GM23248 (cell line): Measurements from ENCODE around the gene AKR1B15. TPM values are rescaled to one million over a fixed set of nuclear protein-coding genes. Genes with fewer than 3 reads are reported as not detected.

ENCODE experiments used
- DNase-seq: peaks from one replicate; pipeline ENCODE4 v3.0.0-alpha.2; 2015
- H2AFZ ChIP-seq: fragments of 200-600 bp; sonication (generic); 2 replicates; pipeline ENCODE4 v1.6.1; 2016; ENCODE audit warnings: antibody characterized with exemption
- H3F3A ChIP-seq: fragments of 200-600 bp; sonication (generic); 2 replicates; pipeline ENCODE4 v1.6.1; 2016; ENCODE audit warnings: mild to moderate bottlenecking, antibody characterized with exemption, mixed run types; ENCODE audit not compliant: insufficient read depth
- H3K27ac ChIP-seq: fragments of 200-600 bp; sonication (generic); 2 replicates; pipeline ENCODE4 v1.5.1; 2016; ENCODE audit warnings: mild to moderate bottlenecking
- H3K27me3 ChIP-seq: fragments of 200-600 bp; sonication (generic); replicated peaks from 2 replicates; pipeline ENCODE4 v1.6.1; 2016; ENCODE audit warnings: mild to moderate bottlenecking; ENCODE audit not compliant: insufficient read depth
- H3K36me3 ChIP-seq: fragments of 200-600 bp; sonication (generic); 2 replicates; pipeline ENCODE4 v1.6.1; 2016; ENCODE audit warnings: low read depth, mild to moderate bottlenecking
- H3K4me1 ChIP-seq: fragments of 200-600 bp; sonication (generic); 2 replicates; pipeline ENCODE4 v1.6.1; 2016; ENCODE audit warnings: mild to moderate bottlenecking; ENCODE audit not compliant: insufficient read depth
- H3K4me2 ChIP-seq: fragments of 200-600 bp; sonication (generic); one replicate; pipeline ENCODE4 v1.6.1; 2016; ENCODE audit warnings: mild to moderate bottlenecking; ENCODE audit not compliant: unreplicated experiment
- H3K4me3 ChIP-seq: fragments of 200-600 bp; sonication (generic); 2 replicates; pipeline ENCODE4 v1.5.1; 2016; ENCODE audit warnings: mild to moderate bottlenecking
- H3K79me2 ChIP-seq: fragments of 200-600 bp; sonication (generic); 2 replicates; pipeline ENCODE4 v1.6.1; 2016; ENCODE audit warnings: mild to moderate bottlenecking; ENCODE audit not compliant: insufficient read depth
- H3K9ac ChIP-seq: fragments of 200-600 bp; sonication (generic); 2 replicates; pipeline ENCODE4 v1.6.1; 2016; ENCODE audit warnings: mild to moderate bottlenecking
- H3K9me2 ChIP-seq: fragments of 200-600 bp; sonication (generic); 2 replicates; pipeline ENCODE4 v1.6.1; 2016; ENCODE audit warnings: mixed run types, mild to moderate bottlenecking, moderate library complexity; ENCODE audit not compliant: insufficient read depth
- H3K9me3 ChIP-seq: fragments of 200-600 bp; sonication (generic); one replicate; pipeline ENCODE4 v1.6.1; 2017; ENCODE audit warnings: low read depth
- H4K20me1 ChIP-seq: fragments of 200-600 bp; sonication (generic); 2 replicates; pipeline ENCODE4 v1.6.0; 2016; ENCODE audit not compliant: insufficient read depth
- EZH2 ChIP-seq: fragments of 200-600 bp; sonication (generic); IDR thresholded peaks from 2 replicates; pipeline ENCODE4 v1.6.1; 2018; ENCODE audit warnings: antibody characterized with exemption, mild to moderate bottlenecking; ENCODE audit not compliant: insufficient read depth, poor library complexity, severe bottlenecking
- EZH2phosphoT487 ChIP-seq: fragments of 200-600 bp; sonication (generic); IDR thresholded peaks from 2 replicates; pipeline ENCODE4 v1.6.1; 2018; ENCODE audit warnings: antibody characterized with exemption, moderate library complexity, mild to moderate bottlenecking, low read depth; ENCODE audit not compliant: insufficient read depth
- WGBS, 2 experiments: methylation state at CpG; one replicate each; pipeline ENCODE4 v1.1.6; 2015 to 2017; ENCODE audit warnings: low lambda C conversion rate in 2 of 2, low coverage in 1 of 2; ENCODE audit errors: missing lambda C conversion rate in 2 of 2; 5-methylcytosine and 5-hydroxymethylcytosine counted together
- in situ Hi-C: fragments of 300-500 bp; cut with MboI; formaldehyde crosslinking; loops from 2 replicates; pipeline ENCODE4 v1.15.0; 2020
- polyA plus RNA-seq: library from polyadenylated mRNA; unstranded; fragments of >200 nt; fragmentation: Nextera tagmentation; extraction: Ambion mirVana; gene quantifications from 2 replicates; pipeline ENCODE4 v1.2.1, GENCODE V29; 2016
- total RNA-seq: library from RNA; depleted of rRNA; stranded (reverse); fragments of >200 nt; shearing (Covaris generic); gene quantifications from 2 replicates; pipeline ENCODE4 v1.2.3, GENCODE V29; 2014

The AKR1B15 gene
- total and polyA plus RNA-seq, 2 experiments from 2014 or later: not detected

DNA sequence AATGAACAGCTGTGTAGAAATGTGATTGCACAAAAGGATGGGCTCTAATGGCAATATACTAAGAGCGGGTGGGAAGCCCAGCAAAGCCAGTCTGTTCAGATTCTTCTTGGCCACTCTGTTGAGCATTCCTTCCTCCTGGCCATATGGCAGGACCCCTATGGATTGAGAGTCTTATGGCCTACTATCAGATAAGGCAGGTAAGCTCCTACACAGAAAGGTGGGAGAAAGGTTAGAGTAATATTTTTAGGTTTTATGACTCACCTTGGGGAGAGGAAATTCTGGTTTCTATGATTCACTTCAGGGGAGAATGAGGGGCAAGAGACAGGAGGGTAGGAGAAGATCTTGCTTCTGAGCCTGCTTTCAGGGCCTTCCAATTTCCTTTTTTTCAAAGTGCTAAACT, 36.6 kb upstream of the AKR1B15 start:
- in situ Hi-C loops: no loop called here
- H3K27ac ChIP-seq: no peak overlapping the region

DNA sequence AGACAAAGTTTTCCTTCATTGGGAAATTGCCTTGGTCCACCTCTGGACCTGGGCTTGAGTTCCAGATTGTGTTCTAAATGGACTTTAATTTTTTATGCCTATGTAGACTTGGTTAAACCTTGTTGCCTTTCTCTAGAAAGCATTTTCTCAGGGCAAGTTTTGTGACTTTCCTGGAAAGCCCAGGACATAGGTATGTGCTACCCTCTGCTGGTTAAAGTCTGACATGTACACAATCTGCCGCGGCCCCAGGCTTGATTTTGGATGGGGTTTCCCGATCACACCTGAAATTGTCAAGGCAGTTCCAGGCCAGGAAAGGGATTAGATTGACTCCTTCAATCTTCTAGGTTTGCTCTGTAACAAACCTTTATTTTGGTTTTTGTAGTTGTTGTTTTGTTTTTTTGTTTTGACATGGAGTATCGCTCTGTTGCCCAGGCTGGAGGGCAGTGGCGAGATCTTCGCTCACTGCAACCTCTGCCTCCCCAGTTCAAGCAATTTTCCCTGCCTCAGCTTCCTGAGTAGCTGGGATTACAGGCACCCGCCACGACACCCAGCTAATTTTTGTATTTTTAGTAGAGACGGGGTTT, 35.6 kb upstream of the AKR1B15 start:
- in situ Hi-C loops: no loop called here
- peak; percentile 81 for DNase-seq
- peaks cover 12% of the 10 kb centered on the region for H3F3A ChIP-seq

More for the DNA sequence above, 36.6 kb upstream of the AKR1B15 start:
- TF ChIP-seq EZH2phosphoT487: no peak
- no peak for TF ChIP-seq EZH2
- Histone ChIP-seq H4K20me1 (no peaks in the 10 kb centered on the region), H3K9me2 (no peaks in the 10 kb centered on the region), H3K4me3 (no peak overlapping the region), H3K79me2 (no peaks in the 10 kb centered on the region), H3F3A (peaks cover 12% of the 10 kb centered on the region), H3K9ac (no peak overlapping the region), H3K36me3 (no peaks in the 10 kb centered on the region), H2AFZ (no peak overlapping the region), H3K9me3 (no peaks in the 10 kb centered on the region), H3K4me2 (no peak overlapping the region), H3K4me1 (peaks cover 17% of the 10 kb centered on the region), H3K27me3 (no peaks in the 10 kb centered on the region)
- WGBS, 2 experiments: 95 to 96% methylated on average over 1 of the region's 1 CpG
- no peak for DNase-seq

DNA sequence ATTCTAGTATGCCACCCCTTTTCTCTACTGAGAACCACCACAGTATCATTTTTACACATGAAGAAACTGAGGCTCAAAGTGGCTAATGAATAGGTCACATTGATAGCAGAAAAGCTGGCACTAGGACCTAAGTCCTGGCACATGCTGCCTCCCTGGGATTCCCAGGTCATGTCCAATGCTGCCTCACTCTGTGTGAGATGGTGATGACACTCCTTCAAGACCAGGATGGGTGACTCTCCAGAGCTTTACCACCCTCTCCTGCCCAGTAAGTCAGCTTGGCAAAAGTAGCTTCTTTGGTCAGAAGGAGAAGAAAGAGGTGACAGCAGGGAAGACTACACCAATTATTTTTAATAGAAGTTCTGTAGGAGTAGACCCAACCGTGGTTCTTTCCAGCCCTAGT, 34.8 kb upstream of the AKR1B15 start:
- DNase-seq: peak; percentile 8
- Histone ChIP-seq H3K9me3 (no peaks in the 10 kb centered on the region), H3K36me3 (no peaks in the 10 kb centered on the region), H2AFZ (no peak overlapping the region), H3K79me2 (no peaks in the 10 kb centered on the region), H3K27ac (no peak overlapping the region), H3K4me3 (no peak overlapping the region), H3K4me1 (peaks cover 17% of the 10 kb centered on the region), H3K27me3 (no peaks in the 10 kb centered on the region), H3K4me2 (no peak overlapping the region), H3K9me2 (no peaks in the 10 kb centered on the region), H3F3A (peaks cover 12% of the 10 kb centered on the region), H3K9ac (no peak overlapping the region), H4K20me1 (no peaks in the 10 kb centered on the region)
- in situ Hi-C loops: no loop called here
- TF ChIP-seq EZH2: no peak
- TF ChIP-seq EZH2phosphoT487: no peak
- WGBS, 2 experiments: 31 to 42% methylated on average over 1 of the region's 1 CpG

More for the DNA sequence above, 35.6 kb upstream of the AKR1B15 start:
- no peaks in the 10 kb centered on the region for H3K9me3 ChIP-seq
- no peaks in the 10 kb centered on the region for H3K36me3 ChIP-seq
- 30 to 31% methylated on average over 9 of the region's 9 CpGs for WGBS, 2 experiments
- no peak for TF ChIP-seq EZH2
- no peak for TF ChIP-seq EZH2phosphoT487
- no peak overlapping the region for H3K4me3 ChIP-seq
- H3K9me2 ChIP-seq: no peaks in the 10 kb centered on the region
- no peaks in the 10 kb centered on the region for H3K79me2 ChIP-seq
- no peaks in the 10 kb centered on the region for H3K27me3 ChIP-seq
- no peak overlapping the region for H3K9ac ChIP-seq
- H4K20me1 ChIP-seq: no peaks in the 10 kb centered on the region
- no peak overlapping the region for H3K4me2 ChIP-seq
- H2AFZ ChIP-seq: no peak overlapping the region
- no peak overlapping the region for H3K27ac ChIP-seq
- H3K4me1 ChIP-seq: peaks cover 17% of the 10 kb centered on the region

DNA sequence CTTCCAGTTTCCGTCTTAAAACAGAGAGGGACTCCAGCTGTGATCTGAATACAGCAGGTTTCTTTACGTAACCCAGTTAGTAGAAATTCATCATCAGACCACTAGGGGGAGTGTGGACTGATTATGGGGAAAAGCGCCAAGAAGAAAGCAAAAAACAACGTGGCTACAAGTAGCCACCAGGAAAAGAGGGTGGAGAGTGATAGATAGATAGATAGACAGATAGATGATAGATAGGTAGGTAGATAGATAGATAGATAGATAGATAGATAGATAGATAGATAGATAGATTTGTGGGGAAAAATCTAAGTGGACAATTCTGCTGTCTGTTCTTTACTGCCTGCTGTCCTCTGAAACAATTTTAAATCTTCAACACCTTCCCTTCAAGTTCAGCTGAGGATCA, 34.2 kb upstream of the AKR1B15 start:
- Histone ChIP-seq H3K27ac (no peak overlapping the region), H3K9me3 (no peaks in the 10 kb centered on the region), H2AFZ (no peak overlapping the region), H3K4me2 (no peak overlapping the region), H4K20me1 (no peaks in the 10 kb centered on the region), H3K4me3 (no peak overlapping the region), H3K79me2 (no peaks in the 10 kb centered on the region), H3K4me1 (peaks cover 17% of the 10 kb centered on the region), H3K36me3 (no peaks in the 10 kb centered on the region), H3F3A (peaks cover 12% of the 10 kb centered on the region), H3K27me3 (no peaks in the 10 kb centered on the region), H3K9me2 (no peaks in the 10 kb centered on the region), H3K9ac (no peak overlapping the region)
- in situ Hi-C loops: no loop called here
- 1% methylated on average over 4 of the region's 4 CpGs for WGBS, 2 experiments
- DNase-seq: peak; percentile 84
- TF ChIP-seq EZH2phosphoT487: no peak
- no peak for TF ChIP-seq EZH2
